PC-3 (cell line): ENCODE results near the gene CYREN. TPM values are rescaled to one million over a fixed set of nuclear protein-coding genes. Genes with fewer than 3 reads are reported as not detected.

ENCODE experiments used
- ATAC-seq: fragments of 200-7000 bp; cut with Tn5 transposase; 2 replicates; pipeline ENCODE4 v1.9.1; 2020; ENCODE audit warnings: mild to moderate bottlenecking, moderate library complexity
- BruUV-seq: library from RNA; stranded (reverse); fragments of 400-500 nt; replicated peaks from 2 replicates; lab custom pipeline; 2021; lab: Mats Ljungman, UMichigan
- CTCF ChIA-PET: fragments of 300-600 bp; sonication (Branson Sonifier 250); formaldehyde crosslinking; loops from one replicate; lab custom pipeline; 2022; ENCODE audit warnings: antibody characterized with exemption; lab: Charles Lee
- POLR2A ChIA-PET: fragments of 300-600 bp; sonication (Branson Sonifier 250); formaldehyde crosslinking; loops from one replicate; lab custom pipeline; 2022; ENCODE audit warnings: antibody characterized with exemption; ENCODE audit not compliant: unreplicated experiment; lab: Charles Lee
- DNase-seq: peaks from one replicate; pipeline ENCODE4 v3.0.0-alpha.2; 2015
- H2AFZ ChIP-seq: fragments of 300-600 bp; sonication (generic); 2 replicates; pipeline ENCODE4 v1.6.0; 2016; ENCODE audit warnings: antibody characterized with exemption, low read length
- H3F3A ChIP-seq: fragments of 300-600 bp; sonication (generic); one replicate; pipeline ENCODE4 v1.6.0; 2017; ENCODE audit warnings: antibody characterized with exemption, low read length, control low read depth, mild to moderate bottlenecking; ENCODE audit not compliant: unreplicated experiment
- H3K27ac ChIP-seq: fragments of 300-600 bp; sonication (generic); 2 replicates; pipeline ENCODE4 v1.5.1; 2016; ENCODE audit warnings: mild to moderate bottlenecking, low read length
- H3K27me3 ChIP-seq: fragments of 300-600 bp; sonication (generic); 2 replicates; pipeline ENCODE4 v1.6.1; 2016; ENCODE audit warnings: low read length, mixed read lengths
- H3K36me3 ChIP-seq: fragments of 300-600 bp; sonication (generic); 2 replicates; pipeline ENCODE4 v1.6.1; 2016; ENCODE audit warnings: low read depth, mixed run types, low read length, mixed read lengths
- H3K4me1 ChIP-seq: fragments of 300-600 bp; sonication (generic); 2 replicates; pipeline ENCODE4 v1.5.1; 2016; ENCODE audit warnings: low read length; ENCODE audit not compliant: insufficient read depth
- H3K4me2 ChIP-seq: fragments of 300-600 bp; sonication (generic); 2 replicates; pipeline ENCODE4 v1.6.0; 2016; ENCODE audit warnings: low read length
- H3K4me3 ChIP-seq: fragments of 300-600 bp; sonication (generic); 2 replicates; pipeline ENCODE4 v1.5.1; 2016; ENCODE audit warnings: mild to moderate bottlenecking, low read length, mixed read lengths
- H3K79me2 ChIP-seq: fragments of 300-600 bp; sonication (generic); 2 replicates; pipeline ENCODE4 v1.6.1; 2017; ENCODE audit warnings: low read length, mixed read lengths
- H3K9ac ChIP-seq: fragments of 300-600 bp; sonication (generic); 2 replicates; pipeline ENCODE4 v1.6.0; 2016; ENCODE audit warnings: mild to moderate bottlenecking, low read length
- H3K9me2 ChIP-seq: fragments of 300-600 bp; sonication (generic); replicated peaks from 2 replicates; pipeline ENCODE4 v1.6.1; 2016; ENCODE audit warnings: mixed run types, low read length, mixed read lengths
- H3K9me3 ChIP-seq: fragments of 300-600 bp; sonication (generic); 2 replicates; pipeline ENCODE4 v1.6.1; 2016; ENCODE audit warnings: low read length, mixed read lengths
- H4K20me1 ChIP-seq: fragments of 300-600 bp; sonication (generic); 2 replicates; pipeline ENCODE4 v1.6.1; 2016; ENCODE audit warnings: low read length, mixed read lengths
- CTCF ChIP-seq: fragments of 300-600 bp; sonication (generic); conservative IDR thresholded peaks from 2 replicates; pipeline ENCODE4 v1.5.1; 2017; ENCODE audit warnings: antibody characterized with exemption, low read depth, mild to moderate bottlenecking, low read length
- EZH2 ChIP-seq: fragments of 300-600 bp; sonication (generic); IDR thresholded peaks from one replicate; pipeline ENCODE4 v1.6.1; 2017; ENCODE audit warnings: antibody characterized with exemption, mild to moderate bottlenecking, low read length; ENCODE audit not compliant: unreplicated experiment
- EZH2phosphoT487 ChIP-seq: fragments of 300-600 bp; sonication (generic); IDR thresholded peaks from 2 replicates; pipeline ENCODE4 v1.6.1; 2018; ENCODE audit warnings: mild to moderate bottlenecking, antibody characterized with exemption, low read length, borderline replicate concordance
- intact Hi-C: fragments of 100-400 bp; cut with micrococcal nuclease; formaldehyde crosslinking; loops from 2 replicates; pipeline ENCODE4 v1.9.0; 2023
- total RNA-seq: library from RNA; depleted of rRNA; stranded (reverse); fragments of >200 nt; gene quantifications from 2 replicates; pipeline ENCODE4 v1.2.3, GENCODE V29; 2014

Gene CYREN
- total RNA-seq, 1 experiment from 2014 or later = 48.2 TPM

GRCh38 chr7:135200821-135201331 lies 30.4 kb upstream of the CYREN start:
- no peaks in the 10 kb centered on the region for H3K4me1 ChIP-seq
- ATAC-seq (no peak), DNase-seq (no peak)
- no peaks in the 10 kb centered on the region for H3K9me2 ChIP-seq
- intact Hi-C loops = no loop called here
- no TSS peak for BruUV-seq
- H3K9ac ChIP-seq = no peak overlapping the region
- no peak overlapping the region for H2AFZ ChIP-seq
- no peak overlapping the region for H3K4me2 ChIP-seq
- H3K9me3 ChIP-seq = no peaks in the 10 kb centered on the region
- H3K36me3 ChIP-seq = no peaks in the 10 kb centered on the region
- H3K27ac ChIP-seq = no peak overlapping the region
- no peak overlapping the region for H3K4me3 ChIP-seq
- no peaks in the 10 kb centered on the region for H3F3A ChIP-seq
- H3K79me2 ChIP-seq = no peaks in the 10 kb centered on the region
- no peaks in the 10 kb centered on the region for H4K20me1 ChIP-seq
- ChIA-PET POLR2A (no interaction called here), CTCF (no interaction called here)
- no peaks in the 10 kb centered on the region for H3K27me3 ChIP-seq
- TF ChIP-seq EZH2 (no peak), EZH2phosphoT487 (no peak), CTCF (no peak)

- BruUV-seq = no TSS peak
- ChIA-PET CTCF (no interaction called here), POLR2A (no interaction called here)
- Histone ChIP-seq H2AFZ (no peak overlapping the region), H3K27ac (no peak overlapping the region), H3K9me3 (no peaks in the 10 kb centered on the region), H3K9ac (no peak overlapping the region), H3K27me3 (no peaks in the 10 kb centered on the region), H3K79me2 (no peaks in the 10 kb centered on the region), H3K9me2 (no peaks in the 10 kb centered on the region), H3K4me2 (no peak overlapping the region), H3K36me3 (no peaks in the 10 kb centered on the region), H4K20me1 (no peaks in the 10 kb centered on the region), H3K4me1 (no peaks in the 10 kb centered on the region), H3F3A (no peaks in the 10 kb centered on the region), H3K4me3 (no peak overlapping the region)
- intact Hi-C loops = no loop called here
- TF ChIP-seq EZH2phosphoT487 (no peak), CTCF (no peak), EZH2 (no peak)
- ATAC-seq (no peak), DNase-seq (no peak)
Measured at GRCh38 chr7:135199439-135199838, 28.9 kb upstream of the CYREN start.

GRCh38 chr7:135197906-135198655 lies 27.6 kb upstream of the CYREN start:
- H3K9me2 ChIP-seq = no peaks in the 10 kb centered on the region
- H3K27ac ChIP-seq = no peak overlapping the region
- H3K9me3 ChIP-seq = no peaks in the 10 kb centered on the region
- H3F3A ChIP-seq = no peaks in the 10 kb centered on the region
- no peak for TF ChIP-seq EZH2phosphoT487
- no peak for TF ChIP-seq CTCF
- TF ChIP-seq EZH2 = no peak
- H4K20me1 ChIP-seq = no peaks in the 10 kb centered on the region
- no peak overlapping the region for H3K4me2 ChIP-seq
- ChIA-PET POLR2A (no interaction called here), CTCF (no interaction called here)
- DNase-seq (no peak), ATAC-seq (no peak)
- no peaks in the 10 kb centered on the region for H3K4me1 ChIP-seq
- H3K4me3 ChIP-seq = no peak overlapping the region
- intact Hi-C loops = no loop called here
- H3K9ac ChIP-seq = no peak overlapping the region
- H3K36me3 ChIP-seq = no peaks in the 10 kb centered on the region
- no peak overlapping the region for H2AFZ ChIP-seq
- H3K27me3 ChIP-seq = no peaks in the 10 kb centered on the region
- H3K79me2 ChIP-seq = no peaks in the 10 kb centered on the region
- BruUV-seq = no TSS peak
